ENCODE measurements around the gene TNFSF11. TPM values are rescaled to one million over a fixed set of nuclear protein-coding genes. Genes with fewer than 3 reads are reported as not detected.
"Not testable (repeated sequence)": the region's sequence is repeated elsewhere in the genome, so short reads cannot be mapped to it uniquely, and the experiment has no call there.

The TNFSF11 gene
- total RNA-seq, 1 donor from 2014 or later: 0.65 TPM

DNA sequence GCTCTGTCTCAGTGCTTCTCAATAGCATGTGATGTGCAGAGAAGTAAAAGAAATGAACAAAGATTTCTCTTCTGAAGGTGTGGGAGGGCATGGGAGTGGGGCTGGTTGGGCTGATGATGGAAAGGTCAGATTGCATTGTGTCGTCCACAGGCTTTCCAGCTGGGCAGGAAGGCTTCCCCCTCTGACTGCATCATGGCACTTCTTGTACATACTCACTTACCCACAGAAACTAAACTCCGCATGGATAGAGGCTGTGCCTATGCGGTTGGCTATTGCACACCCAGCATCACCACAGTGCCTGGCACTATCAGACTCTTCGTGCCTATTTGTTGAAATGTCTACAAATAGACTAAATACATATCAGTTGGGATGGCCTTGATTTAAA lies 24.4 kb upstream of the TNFSF11 start:
- Mint-ChIP-seq H3K36me3 (no peaks in the 10 kb centered on the region), H3K9me3 (peaks cover 3% of the 10 kb centered on the region), H3K4me1 (ENCODE audit: unreplicated experiment) (peaks cover 11% of the 10 kb centered on the region), H3K4me3 (no peak overlapping the region), H3K27ac (no peak overlapping the region), H3K27me3 (peaks cover 4% of the 10 kb centered on the region)
- TF ChIP-seq, protein P1, sequence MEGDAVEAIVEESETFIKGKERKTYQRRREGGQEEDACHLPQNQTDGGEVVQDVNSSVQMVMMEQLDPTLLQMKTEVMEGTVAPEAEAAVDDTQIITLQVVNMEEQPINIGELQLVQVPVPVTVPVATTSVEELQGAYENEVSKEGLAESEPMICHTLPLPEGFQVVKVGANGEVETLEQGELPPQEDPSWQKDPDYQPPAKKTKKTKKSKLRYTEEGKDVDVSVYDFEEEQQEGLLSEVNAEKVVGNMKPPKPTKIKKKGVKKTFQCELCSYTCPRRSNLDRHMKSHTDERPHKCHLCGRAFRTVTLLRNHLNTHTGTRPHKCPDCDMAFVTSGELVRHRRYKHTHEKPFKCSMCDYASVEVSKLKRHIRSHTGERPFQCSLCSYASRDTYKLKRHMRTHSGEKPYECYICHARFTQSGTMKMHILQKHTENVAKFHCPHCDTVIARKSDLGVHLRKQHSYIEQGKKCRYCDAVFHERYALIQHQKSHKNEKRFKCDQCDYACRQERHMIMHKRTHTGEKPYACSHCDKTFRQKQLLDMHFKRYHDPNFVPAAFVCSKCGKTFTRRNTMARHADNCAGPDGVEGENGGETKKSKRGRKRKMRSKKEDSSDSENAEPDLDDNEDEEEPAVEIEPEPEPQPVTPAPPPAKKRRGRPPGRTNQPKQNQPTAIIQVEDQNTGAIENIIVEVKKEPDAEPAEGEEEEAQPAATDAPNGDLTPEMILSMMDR (conservative IDR thresholded peaks at IDR 0.05): no peak
- no peak for DNase-seq (ENCODE audit: extremely low spot score, unreplicated experiment)

DNA sequence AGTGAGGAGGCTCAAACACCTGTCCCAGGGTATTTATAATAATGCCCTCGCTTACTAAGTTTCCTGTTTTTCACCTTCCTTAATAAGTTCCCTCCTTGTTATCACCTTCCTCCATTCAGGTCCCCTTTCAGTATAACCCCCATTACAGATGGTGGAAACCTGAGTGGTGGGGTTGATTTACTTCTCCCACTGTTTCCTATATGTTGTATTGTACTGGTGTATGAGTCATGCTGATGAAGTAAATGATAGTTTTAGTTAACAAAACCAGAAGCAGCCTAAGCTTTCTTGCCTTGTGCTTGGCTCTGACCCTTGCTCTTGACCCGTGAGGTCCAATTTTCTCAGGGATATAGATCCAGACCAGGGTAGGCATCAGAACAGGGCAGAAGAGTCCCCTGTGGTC lies 22.3 kb upstream of the TNFSF11 start:
- H3K27ac Mint-ChIP-seq: no peak overlapping the region
- H3K4me3 Mint-ChIP-seq: no peak overlapping the region
- H3K4me1 Mint-ChIP-seq (ENCODE audit: unreplicated experiment): peaks cover 11% of the 10 kb centered on the region
- H3K36me3 Mint-ChIP-seq: no peaks in the 10 kb centered on the region
- peaks cover 3% of the 10 kb centered on the region for H3K9me3 Mint-ChIP-seq
- DNase-seq (ENCODE audit: extremely low spot score, unreplicated experiment): no peak
- H3K27me3 Mint-ChIP-seq: peaks cover 4% of the 10 kb centered on the region
- TF ChIP-seq, protein P1 (conservative IDR thresholded peaks at IDR 0.05): no peak

DNA sequence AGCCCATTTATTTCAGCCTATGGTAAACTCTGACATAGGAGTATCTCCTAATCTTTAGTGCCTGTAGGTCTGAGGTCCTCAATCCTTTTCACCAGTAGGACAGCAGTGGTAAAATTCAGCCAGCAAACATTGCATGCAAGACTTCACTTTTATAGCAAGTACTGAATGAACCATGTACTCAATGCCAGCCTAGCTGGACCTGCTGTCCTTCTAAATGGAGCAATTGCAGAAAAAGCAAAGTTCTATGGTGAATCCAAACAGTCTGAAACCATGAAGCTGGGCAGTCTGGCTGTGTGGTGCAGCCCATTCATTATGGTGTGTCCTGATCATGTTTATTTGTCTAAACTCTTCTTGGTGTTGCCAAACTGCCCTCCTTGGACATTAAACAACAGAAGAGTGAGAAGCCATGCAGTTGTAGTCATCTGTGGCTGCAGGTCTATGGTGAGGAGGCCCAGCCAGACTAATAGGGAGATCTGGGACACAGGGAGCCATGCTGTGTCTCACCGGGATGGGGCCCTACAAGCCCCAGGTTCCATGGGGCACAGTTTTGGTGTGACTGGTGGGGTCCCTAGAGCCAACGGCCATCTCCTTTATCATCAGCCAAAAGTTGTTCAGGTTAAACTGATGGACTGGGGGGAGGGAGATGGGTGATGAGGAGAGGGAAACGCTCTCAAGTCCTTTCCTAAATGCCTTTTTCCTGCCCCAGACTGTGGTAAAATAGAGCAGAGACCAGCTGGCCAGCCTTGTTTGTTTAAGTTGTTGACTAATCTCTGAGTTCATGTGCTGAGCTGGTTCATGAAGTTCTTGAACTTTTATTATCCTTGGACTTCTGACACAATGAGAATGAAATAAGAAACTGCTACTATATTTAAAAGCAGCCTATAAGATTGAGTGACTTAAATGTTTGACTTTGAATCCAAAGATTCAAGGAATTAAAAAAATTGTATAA lies 20.6 kb upstream of the TNFSF11 start:
- no peak for DNase-seq (ENCODE audit: extremely low spot score, unreplicated experiment)
- peaks cover 4% of the 10 kb centered on the region for H3K27me3 Mint-ChIP-seq
- no peaks in the 10 kb centered on the region for H3K36me3 Mint-ChIP-seq
- H3K4me1 Mint-ChIP-seq (ENCODE audit: unreplicated experiment): peaks cover 11% of the 10 kb centered on the region
- H3K4me3 Mint-ChIP-seq: no peak overlapping the region
- TF ChIP-seq, protein P1 (conservative IDR thresholded peaks at IDR 0.05): no peak
- no peak overlapping the region for H3K27ac Mint-ChIP-seq
- H3K9me3 Mint-ChIP-seq: no peaks in the 10 kb centered on the region

DNA sequence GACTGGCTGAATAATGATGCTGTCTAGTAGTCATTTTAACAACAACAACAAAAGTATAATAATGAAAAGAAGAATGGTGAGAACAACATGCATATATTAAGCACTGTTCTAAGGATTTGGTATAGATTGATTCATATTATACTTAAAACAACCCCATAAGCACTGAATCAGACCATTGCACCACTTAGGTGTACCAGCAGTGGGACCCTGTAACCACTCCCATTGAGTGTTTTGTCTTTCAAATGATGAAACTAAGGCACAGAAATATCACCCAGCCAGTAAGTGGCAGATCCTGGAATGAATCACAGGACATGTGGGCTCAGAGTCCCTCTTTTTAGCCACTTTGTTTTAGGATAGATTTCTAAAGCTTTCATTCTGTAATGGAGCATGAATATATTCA lies 14.9 kb upstream of the TNFSF11 start:
- no peak overlapping the region for H3K4me3 Mint-ChIP-seq
- no peaks in the 10 kb centered on the region for H3K4me1 Mint-ChIP-seq (ENCODE audit: unreplicated experiment)
- peaks cover 5% of the 10 kb centered on the region for H3K9me3 Mint-ChIP-seq
- no peaks in the 10 kb centered on the region for H3K36me3 Mint-ChIP-seq
- H3K27ac Mint-ChIP-seq: no peak overlapping the region
- no peaks in the 10 kb centered on the region for H3K27me3 Mint-ChIP-seq
- TF ChIP-seq, protein P1 (conservative IDR thresholded peaks at IDR 0.05): no peak
- DNase-seq (ENCODE audit: extremely low spot score, unreplicated experiment): no peak

DNA sequence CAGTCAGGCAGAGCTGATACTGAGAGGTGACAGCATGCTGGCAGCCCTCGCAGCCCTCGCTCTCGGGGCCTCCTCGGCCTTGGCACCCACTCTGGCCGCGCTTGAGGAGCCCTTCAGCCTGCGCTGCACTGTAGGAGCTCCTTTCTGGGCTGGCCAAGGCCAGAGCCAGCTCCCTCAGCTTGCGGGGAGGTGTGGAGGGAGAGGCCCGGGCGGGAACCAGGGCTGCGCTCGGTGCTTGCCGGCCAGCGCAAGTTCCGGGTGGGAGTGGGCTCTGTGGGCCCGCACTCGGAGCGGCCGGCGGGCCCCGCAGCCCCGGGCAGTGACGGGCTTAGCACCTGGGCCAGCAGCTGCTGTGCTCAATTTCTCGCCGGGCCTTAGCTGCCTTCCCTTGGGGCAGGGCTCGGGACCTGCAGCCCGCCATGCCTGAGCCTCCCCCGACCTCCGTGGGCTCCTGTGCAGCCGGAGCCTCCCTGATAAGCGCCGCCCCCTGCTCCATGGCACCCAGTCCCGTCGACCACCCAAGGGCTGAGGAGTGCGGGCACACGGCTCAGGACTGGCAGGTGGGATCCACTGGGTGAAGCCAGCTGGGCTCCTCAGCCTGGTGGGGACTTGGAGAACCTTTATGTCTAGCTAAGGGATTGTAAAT lies 14.3 kb upstream of the TNFSF11 start:
- not testable (repeated sequence) for H3K27ac Mint-ChIP-seq; H3K9me3 Mint-ChIP-seq; H3K4me3 Mint-ChIP-seq; H3K27me3 Mint-ChIP-seq; H3K4me1 Mint-ChIP-seq (ENCODE audit: unreplicated experiment); DNase-seq (ENCODE audit: extremely low spot score, unreplicated experiment); H3K36me3 Mint-ChIP-seq

DNA sequence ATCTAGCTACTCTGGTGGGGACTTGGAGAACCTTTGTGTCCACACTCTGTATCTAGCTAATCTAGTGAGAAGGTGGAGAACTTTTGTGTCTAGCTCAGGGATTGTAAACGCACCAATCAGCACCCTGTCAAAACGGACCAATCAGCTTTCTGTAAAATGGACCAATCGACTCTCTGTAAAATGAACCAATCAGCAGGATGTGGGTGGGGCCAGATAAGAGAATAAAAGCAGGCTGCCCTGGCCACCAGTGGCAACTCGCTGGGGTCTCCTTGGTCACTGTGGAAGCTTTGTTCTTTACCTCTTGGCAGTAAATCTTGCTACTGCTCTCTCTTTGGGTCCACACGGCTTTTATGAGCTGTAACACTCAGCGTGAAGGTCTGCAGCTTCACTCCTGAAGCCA lies 13.6 kb upstream of the TNFSF11 start:
- H3K4me1 Mint-ChIP-seq (ENCODE audit: unreplicated experiment); H3K27me3 Mint-ChIP-seq; H3K4me3 Mint-ChIP-seq; H3K27ac Mint-ChIP-seq; H3K36me3 Mint-ChIP-seq; DNase-seq (ENCODE audit: extremely low spot score, unreplicated experiment); H3K9me3 Mint-ChIP-seq: not testable (repeated sequence)

Data from type B pancreatic cell (in vitro differentiated cells).